ENCODE results near the gene TOR4A.

DNA sequence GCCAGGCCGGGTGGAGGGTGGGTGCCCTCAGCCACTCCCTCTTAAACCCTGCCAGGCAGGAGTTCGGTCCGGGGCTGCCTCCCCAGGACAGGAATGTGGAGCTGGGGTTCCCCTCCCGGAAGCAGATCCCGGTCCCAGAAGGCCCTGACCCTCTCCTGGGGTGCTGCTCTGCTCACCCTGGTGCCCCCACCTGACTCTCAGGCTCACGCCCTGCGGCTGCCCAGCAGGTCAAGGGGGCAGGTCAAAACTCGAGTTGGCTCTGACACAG, 28.2 kb downstream of the TOR4A start:
- TF ChIP-seq, protein P1, sequence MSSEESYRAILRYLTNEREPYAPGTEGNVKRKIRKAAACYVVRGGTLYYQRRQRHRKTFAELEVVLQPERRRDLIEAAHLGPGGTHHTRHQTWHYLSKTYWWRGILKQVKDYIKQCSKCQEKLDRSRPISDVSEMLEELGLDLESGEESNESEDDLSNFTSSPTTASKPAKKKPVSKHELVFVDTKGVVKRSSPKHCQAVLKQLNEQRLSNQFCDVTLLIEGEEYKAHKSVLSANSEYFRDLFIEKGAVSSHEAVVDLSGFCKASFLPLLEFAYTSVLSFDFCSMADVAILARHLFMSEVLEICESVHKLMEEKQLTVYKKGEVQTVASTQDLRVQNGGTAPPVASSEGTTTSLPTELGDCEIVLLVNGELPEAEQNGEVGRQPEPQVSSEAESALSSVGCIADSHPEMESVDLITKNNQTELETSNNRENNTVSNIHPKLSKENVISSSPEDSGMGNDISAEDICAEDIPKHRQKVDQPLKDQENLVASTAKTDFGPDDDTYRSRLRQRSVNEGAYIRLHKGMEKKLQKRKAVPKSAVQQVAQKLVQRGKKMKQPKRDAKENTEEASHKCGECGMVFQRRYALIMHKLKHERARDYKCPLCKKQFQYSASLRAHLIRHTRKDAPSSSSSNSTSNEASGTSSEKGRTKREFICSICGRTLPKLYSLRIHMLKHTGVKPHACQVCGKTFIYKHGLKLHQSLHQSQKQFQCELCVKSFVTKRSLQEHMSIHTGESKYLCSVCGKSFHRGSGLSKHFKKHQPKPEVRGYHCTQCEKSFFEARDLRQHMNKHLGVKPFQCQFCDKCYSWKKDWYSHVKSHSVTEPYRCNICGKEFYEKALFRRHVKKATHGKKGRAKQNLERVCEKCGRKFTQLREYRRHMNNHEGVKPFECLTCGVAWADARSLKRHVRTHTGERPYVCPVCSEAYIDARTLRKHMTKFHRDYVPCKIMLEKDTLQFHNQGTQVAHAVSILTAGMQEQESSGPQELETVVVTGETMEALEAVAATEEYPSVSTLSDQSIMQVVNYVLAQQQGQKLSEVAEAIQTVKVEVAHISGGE (CRISPR knock-in tag; IDR thresholded peaks at IDR 0.05), result no peak
- TF ChIP-seq POLR2AphosphoS2 (IDR thresholded peaks at IDR 0.05; ENCODE audit: low read depth, low read length), result no peak
- TF ChIP-seq NBN (IDR thresholded peaks at IDR 0.05), result no peak
- TF ChIP-seq YBX1 (IDR thresholded peaks at IDR 0.05), result no peak
- TF ChIP-seq, protein P2, sequence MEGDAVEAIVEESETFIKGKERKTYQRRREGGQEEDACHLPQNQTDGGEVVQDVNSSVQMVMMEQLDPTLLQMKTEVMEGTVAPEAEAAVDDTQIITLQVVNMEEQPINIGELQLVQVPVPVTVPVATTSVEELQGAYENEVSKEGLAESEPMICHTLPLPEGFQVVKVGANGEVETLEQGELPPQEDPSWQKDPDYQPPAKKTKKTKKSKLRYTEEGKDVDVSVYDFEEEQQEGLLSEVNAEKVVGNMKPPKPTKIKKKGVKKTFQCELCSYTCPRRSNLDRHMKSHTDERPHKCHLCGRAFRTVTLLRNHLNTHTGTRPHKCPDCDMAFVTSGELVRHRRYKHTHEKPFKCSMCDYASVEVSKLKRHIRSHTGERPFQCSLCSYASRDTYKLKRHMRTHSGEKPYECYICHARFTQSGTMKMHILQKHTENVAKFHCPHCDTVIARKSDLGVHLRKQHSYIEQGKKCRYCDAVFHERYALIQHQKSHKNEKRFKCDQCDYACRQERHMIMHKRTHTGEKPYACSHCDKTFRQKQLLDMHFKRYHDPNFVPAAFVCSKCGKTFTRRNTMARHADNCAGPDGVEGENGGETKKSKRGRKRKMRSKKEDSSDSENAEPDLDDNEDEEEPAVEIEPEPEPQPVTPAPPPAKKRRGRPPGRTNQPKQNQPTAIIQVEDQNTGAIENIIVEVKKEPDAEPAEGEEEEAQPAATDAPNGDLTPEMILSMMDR (IDR thresholded peaks at IDR 0.05 in 2 of 3, conservative IDR thresholded peaks at IDR 0.05 in 1 of 3; ENCODE audit: control insufficient read depth in 2 of 3, extremely low read depth in 1 of 3, insufficient read depth in 1 of 3, low read depth in 3 of 3, low read length in 3 of 3), result no peak
- no peak for TF ChIP-seq BCL11A (IDR thresholded peaks at IDR 0.05; ENCODE audit: low read depth, low read length)
- no peak for TF ChIP-seq TCF7 (IDR thresholded peaks at IDR 0.05; ENCODE audit: borderline replicate concordance)
- no peak for TF ChIP-seq TARDBP (IDR thresholded peaks at IDR 0.05; ENCODE audit: borderline replicate concordance)
- TF ChIP-seq SMC3 (IDR thresholded peaks at IDR 0.05; ENCODE audit: borderline replicate concordance, low read length), result no peak
- TF ChIP-seq NR2C2 (IDR thresholded peaks at IDR 0.05; ENCODE audit: borderline replicate concordance, control insufficient read depth, insufficient read length, low read depth), result no peak
- no peak for TF ChIP-seq EED (IDR thresholded peaks at IDR 0.05; ENCODE audit: low read depth)

Data from GM12878 (cell line).